GM18858 (cell line): ENCODE data around the gene TMEM127.
"Not testable (repeated sequence)": the region's sequence is repeated elsewhere in the genome, so short reads cannot be mapped to it uniquely, and the experiment has no call there.

Experiments used
- ATAC-seq: cut with Tn5 transposase; IDR thresholded peaks from one replicate; pipeline ENCODE4 v1.9.1; 2021; ENCODE audit not compliant: unreplicated experiment

TMEM127 gene

GRCh38 chr2:96241900-96242611 is 23.7 kb downstream of the TMEM127 start:
- ATAC-seq = peak; percentile 81

GRCh38 chr2:96241227-96241626 is 24.6 kb downstream of the TMEM127 start:
- ATAC-seq = no peak

GRCh38 chr2:96240341-96241038 is 25.3 kb downstream of the TMEM127 start:
- ATAC-seq = no peak

GRCh38 chr2:96239745-96240264 is 26.0 kb downstream of the TMEM127 start:
- no peak for ATAC-seq

GRCh38 chr2:96239091-96239490 is 26.7 kb downstream of the TMEM127 start:
- no peak for ATAC-seq

GRCh38 chr2:96238266-96238665 is 27.5 kb downstream of the TMEM127 start:
- ATAC-seq = no peak

GRCh38 chr2:96236882-96237281 is 28.9 kb downstream of the TMEM127 start:
- ATAC-seq = no peak

GRCh38 chr2:96233880-96234316 is 31.9 kb downstream of the TMEM127 start:
- ATAC-seq = peak; percentile 91

- ATAC-seq = no peak
Observed at GRCh38 chr2:96233436-96233835, 32.4 kb downstream of the TMEM127 start.

- ATAC-seq = no peak
Observed at GRCh38 chr2:96231316-96231715, 34.5 kb downstream of the TMEM127 start.

GRCh38 chr2:96225016-96225533 is 40.7 kb downstream of the TMEM127 start:
- peak; percentile 80 for ATAC-seq

GRCh38 chr2:96221106-96221505 is 44.7 kb downstream of the TMEM127 start:
- not testable (repeated sequence) for ATAC-seq

GRCh38 chr2:96219959-96220358 is 45.8 kb downstream of the TMEM127 start:
- ATAC-seq = not testable (repeated sequence)

- no peak for ATAC-seq
Observed at GRCh38 chr2:96218508-96219131, 47.2 kb downstream of the TMEM127 start.

- ATAC-seq = no peak
Observed at GRCh38 chr2:96214554-96214953, 51.2 kb downstream of the TMEM127 start.

GRCh38 chr2:96213379-96213778 is 52.4 kb downstream of the TMEM127 start:
- ATAC-seq = no peak

GRCh38 chr2:96212339-96212738 is 53.5 kb downstream of the TMEM127 start:
- ATAC-seq = no peak

- no peak for ATAC-seq
Observed at GRCh38 chr2:96209729-96210085, 56.1 kb downstream of the TMEM127 start.

- no peak for ATAC-seq
Observed at GRCh38 chr2:96209011-96209728, 56.6 kb downstream of the TMEM127 start.

- ATAC-seq = peak; percentile 70
Observed at GRCh38 chr2:96208143-96209010, 57.4 kb downstream of the TMEM127 start, which contains the start of gene STARD7. STARD7 (minus strand) TSS chr2:96208827; CDS start chr2:96208434, 393 bp downstream.
